ENCODE results near the gene SFXN5. TPM values are rescaled to one million over a fixed set of nuclear protein-coding genes. Genes with fewer than 3 reads are reported as not detected.

SFXN5 gene
- total RNA-seq, 1 donor from 2014 or later = 13.7 TPM

DNA sequence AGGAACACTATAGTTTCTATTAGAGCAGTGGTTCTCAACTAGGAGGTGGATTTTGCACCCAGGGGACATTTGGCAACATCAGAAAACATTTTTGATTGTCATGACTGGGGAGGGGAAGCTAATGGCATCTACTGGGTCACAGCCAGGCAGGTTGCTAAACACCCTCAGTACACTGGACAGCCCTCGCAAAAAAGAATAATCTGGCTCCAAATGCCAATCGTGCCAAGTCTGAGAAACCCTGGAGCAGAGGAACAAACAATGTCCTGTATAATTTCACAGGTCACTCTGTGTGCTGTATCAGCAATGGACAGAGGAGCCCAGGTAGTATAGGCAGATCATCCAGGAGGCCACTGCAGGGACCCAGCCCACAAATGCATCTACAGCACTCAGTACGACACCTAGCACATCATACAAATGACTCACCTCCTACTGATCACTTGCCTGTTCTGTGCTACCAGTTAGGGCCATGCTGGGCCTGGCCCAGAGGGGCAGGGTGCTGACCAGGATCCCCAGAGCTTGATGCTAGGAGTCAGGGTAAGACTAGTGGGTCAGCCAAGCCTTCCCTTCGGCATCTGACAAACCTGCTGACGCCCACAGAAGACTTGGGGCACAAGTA is 37.6 kb downstream of the SFXN5 start:
- Mint-ChIP-seq H3K27ac (ENCODE audit: unreplicated experiment) (no peak overlapping the region), H3K4me1 (ENCODE audit: low read depth, unreplicated experiment) (peaks cover 6% of the 10 kb centered on the region), H3K27me3 (ENCODE audit: unreplicated experiment) (no peaks in the 10 kb centered on the region), H3K9me3 (ENCODE audit: unreplicated experiment) (peaks cover 3% of the 10 kb centered on the region), H3K36me3 (ENCODE audit: unreplicated experiment) (peaks cover 5% of the 10 kb centered on the region), H3K4me3 (ENCODE audit: unreplicated experiment) (no peak overlapping the region)
- DNase-seq = no peak
- TF ChIP-seq, protein P1, sequence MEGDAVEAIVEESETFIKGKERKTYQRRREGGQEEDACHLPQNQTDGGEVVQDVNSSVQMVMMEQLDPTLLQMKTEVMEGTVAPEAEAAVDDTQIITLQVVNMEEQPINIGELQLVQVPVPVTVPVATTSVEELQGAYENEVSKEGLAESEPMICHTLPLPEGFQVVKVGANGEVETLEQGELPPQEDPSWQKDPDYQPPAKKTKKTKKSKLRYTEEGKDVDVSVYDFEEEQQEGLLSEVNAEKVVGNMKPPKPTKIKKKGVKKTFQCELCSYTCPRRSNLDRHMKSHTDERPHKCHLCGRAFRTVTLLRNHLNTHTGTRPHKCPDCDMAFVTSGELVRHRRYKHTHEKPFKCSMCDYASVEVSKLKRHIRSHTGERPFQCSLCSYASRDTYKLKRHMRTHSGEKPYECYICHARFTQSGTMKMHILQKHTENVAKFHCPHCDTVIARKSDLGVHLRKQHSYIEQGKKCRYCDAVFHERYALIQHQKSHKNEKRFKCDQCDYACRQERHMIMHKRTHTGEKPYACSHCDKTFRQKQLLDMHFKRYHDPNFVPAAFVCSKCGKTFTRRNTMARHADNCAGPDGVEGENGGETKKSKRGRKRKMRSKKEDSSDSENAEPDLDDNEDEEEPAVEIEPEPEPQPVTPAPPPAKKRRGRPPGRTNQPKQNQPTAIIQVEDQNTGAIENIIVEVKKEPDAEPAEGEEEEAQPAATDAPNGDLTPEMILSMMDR (IDR thresholded peaks at IDR 0.05; ENCODE audit: partially characterized antibody, unreplicated experiment) = no peak

DNA sequence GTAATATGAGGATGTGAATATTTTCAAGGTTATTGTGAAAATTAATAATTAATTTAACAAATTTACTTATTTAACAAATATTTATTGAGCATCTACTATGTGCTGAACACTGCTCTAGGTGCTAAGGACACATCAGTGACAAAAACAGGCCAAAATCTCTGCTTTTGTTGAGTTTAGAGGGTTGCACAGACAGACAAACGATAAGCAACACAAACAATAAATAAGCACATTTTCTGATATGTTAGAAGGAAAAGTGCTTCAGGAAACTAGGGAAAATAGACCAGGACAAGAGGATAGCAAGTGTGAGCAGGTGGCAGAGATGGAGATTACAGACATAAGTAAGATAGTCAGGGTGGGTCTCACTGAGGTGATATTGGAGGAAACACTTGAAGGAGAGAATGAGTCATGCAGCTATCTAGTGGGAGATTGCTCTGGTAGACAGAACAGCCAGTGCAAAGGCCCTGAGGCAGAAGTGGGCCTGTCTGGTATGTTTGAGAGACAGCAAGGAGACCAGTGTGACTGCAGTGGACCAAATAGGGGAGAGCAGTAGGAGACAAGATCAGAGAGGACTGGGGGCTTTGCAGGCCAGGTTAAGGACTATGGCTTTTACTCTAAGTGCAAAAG is 38.3 kb downstream of the SFXN5 start:
- no peak for DNase-seq
- Mint-ChIP-seq H3K4me3 (ENCODE audit: unreplicated experiment) (no peak overlapping the region), H3K27ac (ENCODE audit: unreplicated experiment) (no peak overlapping the region), H3K9me3 (ENCODE audit: unreplicated experiment) (peaks cover 3% of the 10 kb centered on the region), H3K36me3 (ENCODE audit: unreplicated experiment) (peaks cover 5% of the 10 kb centered on the region), H3K4me1 (ENCODE audit: low read depth, unreplicated experiment) (peaks cover 10% of the 10 kb centered on the region), H3K27me3 (ENCODE audit: unreplicated experiment) (no peaks in the 10 kb centered on the region)
- TF ChIP-seq, protein P1 (IDR thresholded peaks at IDR 0.05; ENCODE audit: partially characterized antibody, unreplicated experiment) = no peak

DNA sequence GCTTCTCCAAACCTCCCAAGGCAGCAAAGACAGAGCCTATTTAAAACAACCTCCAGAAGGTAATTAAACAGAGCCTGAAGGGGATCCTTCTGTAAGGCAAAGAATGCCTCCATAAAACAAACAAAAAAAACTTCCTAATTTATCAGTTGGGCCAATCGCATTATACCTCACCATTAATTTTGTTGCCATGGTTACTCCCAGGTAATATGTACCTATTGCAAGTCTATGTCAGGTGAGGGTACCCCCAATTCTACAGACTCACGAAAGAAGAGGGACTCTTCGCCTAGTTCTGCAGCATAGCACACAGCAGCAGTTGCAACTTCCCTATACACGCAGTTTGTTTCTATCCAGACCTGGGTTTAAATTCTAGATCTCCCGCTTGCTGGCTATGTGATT is 38.8 kb downstream of the SFXN5 start:
- no peak overlapping the region for H3K4me3 Mint-ChIP-seq (ENCODE audit: unreplicated experiment)
- peaks cover 11% of the 10 kb centered on the region for H3K4me1 Mint-ChIP-seq (ENCODE audit: low read depth, unreplicated experiment)
- H3K36me3 Mint-ChIP-seq (ENCODE audit: unreplicated experiment) = peaks cover 5% of the 10 kb centered on the region
- DNase-seq = no peak
- peaks cover 3% of the 10 kb centered on the region for H3K9me3 Mint-ChIP-seq (ENCODE audit: unreplicated experiment)
- no peak overlapping the region for H3K27ac Mint-ChIP-seq (ENCODE audit: unreplicated experiment)
- TF ChIP-seq, protein P1 (IDR thresholded peaks at IDR 0.05; ENCODE audit: partially characterized antibody, unreplicated experiment) = no peak
- H3K27me3 Mint-ChIP-seq (ENCODE audit: unreplicated experiment) = no peaks in the 10 kb centered on the region

DNA sequence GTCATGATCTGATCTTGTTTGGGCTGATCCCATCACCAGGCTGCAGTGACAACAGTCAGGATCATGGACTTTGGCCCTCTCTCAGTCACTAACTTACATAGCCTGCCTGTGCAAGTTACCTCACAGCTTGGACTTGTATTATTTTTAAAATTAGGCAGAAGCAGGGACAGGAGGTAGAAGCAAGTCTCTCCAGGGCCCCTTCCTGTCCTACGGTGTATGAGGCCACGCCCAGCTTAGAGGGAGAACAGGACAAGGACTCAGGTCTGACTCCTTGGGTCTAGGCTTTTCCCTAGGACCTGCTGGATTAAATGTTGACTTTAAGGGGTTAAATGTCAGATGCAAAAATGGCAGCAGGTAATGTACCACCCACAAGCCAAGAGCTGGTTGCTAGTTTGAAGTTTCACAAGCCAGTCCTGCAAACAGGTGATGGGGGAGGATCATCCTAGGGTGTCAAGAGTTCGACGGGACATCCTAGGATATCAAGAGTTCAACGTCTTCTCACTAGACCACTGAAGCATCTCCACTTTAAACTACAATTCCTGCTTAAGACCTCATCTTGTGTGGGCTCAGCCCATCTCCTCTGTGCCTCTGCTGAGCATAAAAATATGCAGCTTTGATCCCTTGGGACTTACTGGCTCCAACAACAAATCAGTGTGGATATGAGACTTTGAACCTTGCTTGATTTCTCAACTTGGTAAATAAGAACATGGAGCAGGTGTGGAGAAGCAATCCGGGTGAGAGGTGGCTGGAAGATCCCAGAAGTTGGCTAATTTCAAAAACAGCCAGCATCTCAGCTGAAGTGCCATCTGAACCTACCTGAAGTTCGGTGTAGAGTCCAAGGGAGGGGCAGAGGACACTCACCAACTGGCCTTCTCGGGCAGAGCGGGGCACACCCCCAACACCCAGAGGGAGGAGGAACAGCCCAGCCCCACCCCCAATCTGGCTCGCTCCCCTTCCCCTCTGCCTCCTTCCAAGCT is 39.5 kb downstream of the SFXN5 start:
- TF ChIP-seq, protein P1 (IDR thresholded peaks at IDR 0.05; ENCODE audit: partially characterized antibody, unreplicated experiment) = no peak
- DNase-seq = no peak
- Mint-ChIP-seq H3K36me3 (ENCODE audit: unreplicated experiment) (peaks cover 5% of the 10 kb centered on the region), H3K27me3 (ENCODE audit: unreplicated experiment) (no peaks in the 10 kb centered on the region), H3K27ac (ENCODE audit: unreplicated experiment) (no peak overlapping the region), H3K4me3 (ENCODE audit: unreplicated experiment) (no peak overlapping the region), H3K9me3 (ENCODE audit: unreplicated experiment) (peaks cover 3% of the 10 kb centered on the region), H3K4me1 (ENCODE audit: low read depth, unreplicated experiment) (peaks cover 11% of the 10 kb centered on the region)
